PFSK-1 (cell line): Measurements from ENCODE around the gene ATOSB.

Source experiments
- SIN3A ChIP-seq: IDR thresholded peaks from 2 replicates; pipeline ENCODE4 v1.6.1; 2012; ENCODE audit warnings: mild to moderate bottlenecking, low read length, moderate library complexity, borderline replicate concordance; ENCODE audit not compliant: insufficient read depth
- TF ChIP-seq, protein P1 (sequence below), 2 experiments: IDR thresholded peaks; 2 replicates each; pipeline versions ENCODE4 v1.6.1 to v1.8.0; 2011 to 2012; ENCODE audit warnings: low read depth in 2 of 2, low read length in 2 of 2, control low read depth in 1 of 2, inconsistent platforms in 1 of 2, mild to moderate bottlenecking in 1 of 2, moderate library complexity in 1 of 2; ENCODE audit not compliant: insufficient read depth in 1 of 2

DNA sequence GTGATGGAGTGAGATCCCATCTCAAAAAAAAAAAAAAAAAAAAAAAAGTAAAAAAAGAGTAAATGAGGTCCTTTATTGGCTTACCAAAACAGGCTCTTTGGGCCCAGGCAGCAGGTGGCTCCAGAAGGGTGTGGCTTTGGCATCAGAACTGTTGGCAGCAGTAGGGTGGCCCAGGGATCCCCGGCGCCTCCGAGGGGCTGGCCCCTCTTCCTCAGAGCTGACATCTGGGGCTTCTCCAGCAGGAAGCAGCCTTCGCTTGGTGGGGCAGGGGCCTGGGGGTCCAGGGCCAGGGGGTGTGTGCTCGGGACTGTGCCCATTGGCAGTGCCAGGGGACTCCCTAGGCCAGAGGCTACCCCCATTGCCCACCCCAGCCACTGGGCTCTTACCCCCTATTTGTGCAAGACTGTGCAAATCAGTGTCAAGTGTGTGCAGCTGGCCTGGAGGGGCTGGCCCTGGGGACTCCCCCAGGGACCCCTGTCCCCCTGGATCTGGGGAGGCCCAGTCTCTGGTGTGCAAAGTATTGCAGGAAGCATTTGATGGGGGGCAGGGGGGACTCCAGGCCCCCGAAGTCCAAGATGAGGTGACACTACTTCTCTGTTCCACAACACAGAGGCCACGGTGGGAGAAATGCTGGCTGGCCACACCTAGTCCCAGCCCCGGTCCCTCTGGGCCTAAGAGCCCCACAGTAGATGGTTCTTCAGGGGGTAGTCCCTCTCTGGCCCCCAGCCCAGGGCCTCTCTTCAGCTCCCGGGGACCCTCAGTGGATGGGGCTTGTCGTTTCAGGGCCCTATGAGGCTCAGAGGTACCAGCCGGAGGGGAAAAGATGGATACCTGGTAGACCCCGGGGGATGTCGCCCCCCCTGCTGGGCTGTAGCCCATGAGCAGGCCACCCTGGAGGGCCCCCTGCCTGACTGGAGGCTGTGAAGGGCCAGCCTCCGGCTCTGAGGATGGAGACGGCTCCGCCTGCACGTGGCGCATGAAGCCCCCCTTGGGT lies 8.1 kb downstream of the ATOSB start:
- TF ChIP-seq SIN3A, result no peak
- TF ChIP-seq, protein P1, sequence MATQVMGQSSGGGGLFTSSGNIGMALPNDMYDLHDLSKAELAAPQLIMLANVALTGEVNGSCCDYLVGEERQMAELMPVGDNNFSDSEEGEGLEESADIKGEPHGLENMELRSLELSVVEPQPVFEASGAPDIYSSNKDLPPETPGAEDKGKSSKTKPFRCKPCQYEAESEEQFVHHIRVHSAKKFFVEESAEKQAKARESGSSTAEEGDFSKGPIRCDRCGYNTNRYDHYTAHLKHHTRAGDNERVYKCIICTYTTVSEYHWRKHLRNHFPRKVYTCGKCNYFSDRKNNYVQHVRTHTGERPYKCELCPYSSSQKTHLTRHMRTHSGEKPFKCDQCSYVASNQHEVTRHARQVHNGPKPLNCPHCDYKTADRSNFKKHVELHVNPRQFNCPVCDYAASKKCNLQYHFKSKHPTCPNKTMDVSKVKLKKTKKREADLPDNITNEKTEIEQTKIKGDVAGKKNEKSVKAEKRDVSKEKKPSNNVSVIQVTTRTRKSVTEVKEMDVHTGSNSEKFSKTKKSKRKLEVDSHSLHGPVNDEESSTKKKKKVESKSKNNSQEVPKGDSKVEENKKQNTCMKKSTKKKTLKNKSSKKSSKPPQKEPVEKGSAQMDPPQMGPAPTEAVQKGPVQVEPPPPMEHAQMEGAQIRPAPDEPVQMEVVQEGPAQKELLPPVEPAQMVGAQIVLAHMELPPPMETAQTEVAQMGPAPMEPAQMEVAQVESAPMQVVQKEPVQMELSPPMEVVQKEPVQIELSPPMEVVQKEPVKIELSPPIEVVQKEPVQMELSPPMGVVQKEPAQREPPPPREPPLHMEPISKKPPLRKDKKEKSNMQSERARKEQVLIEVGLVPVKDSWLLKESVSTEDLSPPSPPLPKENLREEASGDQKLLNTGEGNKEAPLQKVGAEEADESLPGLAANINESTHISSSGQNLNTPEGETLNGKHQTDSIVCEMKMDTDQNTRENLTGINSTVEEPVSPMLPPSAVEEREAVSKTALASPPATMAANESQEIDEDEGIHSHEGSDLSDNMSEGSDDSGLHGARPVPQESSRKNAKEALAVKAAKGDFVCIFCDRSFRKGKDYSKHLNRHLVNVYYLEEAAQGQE (IDR thresholded peaks at IDR 0.05; ENCODE audit: insufficient read depth in 1 of 2, low read depth in 2 of 2, low read length in 2 of 2), result no peak
